GM12873 (cell line): ENCODE results near the gene TBCK.

Source experiments
- TF ChIP-seq, protein P1 (sequence below): IDR thresholded peaks from 2 replicates; pipeline ENCODE4 v1.5.1; 2012; ENCODE audit warnings: low read depth, mild to moderate bottlenecking, moderate library complexity, low read length, control low read depth; ENCODE audit not compliant: insufficient read depth; ENCODE audit errors: missing control alignments

TBCK gene

DNA sequence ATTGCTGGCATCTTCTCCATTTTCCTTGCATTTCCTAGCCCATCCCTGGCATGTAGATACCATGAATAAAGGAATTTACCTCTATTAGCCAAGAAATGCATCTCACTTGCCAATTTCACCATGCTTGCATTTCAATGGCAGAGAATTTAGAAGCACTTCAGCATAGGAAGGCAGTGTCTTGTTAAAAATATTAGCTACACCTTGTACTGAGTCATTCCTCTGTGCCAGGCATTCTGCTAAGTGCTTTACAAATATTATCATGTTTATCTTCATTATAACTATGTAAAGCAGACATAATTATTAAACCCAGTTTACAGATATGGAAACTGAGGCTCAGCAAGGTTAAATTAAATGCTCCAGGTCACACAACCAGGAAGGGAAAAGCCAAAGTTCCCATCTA lies 282.5 kb downstream of the TBCK start:
- TF ChIP-seq, protein P1, sequence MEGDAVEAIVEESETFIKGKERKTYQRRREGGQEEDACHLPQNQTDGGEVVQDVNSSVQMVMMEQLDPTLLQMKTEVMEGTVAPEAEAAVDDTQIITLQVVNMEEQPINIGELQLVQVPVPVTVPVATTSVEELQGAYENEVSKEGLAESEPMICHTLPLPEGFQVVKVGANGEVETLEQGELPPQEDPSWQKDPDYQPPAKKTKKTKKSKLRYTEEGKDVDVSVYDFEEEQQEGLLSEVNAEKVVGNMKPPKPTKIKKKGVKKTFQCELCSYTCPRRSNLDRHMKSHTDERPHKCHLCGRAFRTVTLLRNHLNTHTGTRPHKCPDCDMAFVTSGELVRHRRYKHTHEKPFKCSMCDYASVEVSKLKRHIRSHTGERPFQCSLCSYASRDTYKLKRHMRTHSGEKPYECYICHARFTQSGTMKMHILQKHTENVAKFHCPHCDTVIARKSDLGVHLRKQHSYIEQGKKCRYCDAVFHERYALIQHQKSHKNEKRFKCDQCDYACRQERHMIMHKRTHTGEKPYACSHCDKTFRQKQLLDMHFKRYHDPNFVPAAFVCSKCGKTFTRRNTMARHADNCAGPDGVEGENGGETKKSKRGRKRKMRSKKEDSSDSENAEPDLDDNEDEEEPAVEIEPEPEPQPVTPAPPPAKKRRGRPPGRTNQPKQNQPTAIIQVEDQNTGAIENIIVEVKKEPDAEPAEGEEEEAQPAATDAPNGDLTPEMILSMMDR, result no peak

DNA sequence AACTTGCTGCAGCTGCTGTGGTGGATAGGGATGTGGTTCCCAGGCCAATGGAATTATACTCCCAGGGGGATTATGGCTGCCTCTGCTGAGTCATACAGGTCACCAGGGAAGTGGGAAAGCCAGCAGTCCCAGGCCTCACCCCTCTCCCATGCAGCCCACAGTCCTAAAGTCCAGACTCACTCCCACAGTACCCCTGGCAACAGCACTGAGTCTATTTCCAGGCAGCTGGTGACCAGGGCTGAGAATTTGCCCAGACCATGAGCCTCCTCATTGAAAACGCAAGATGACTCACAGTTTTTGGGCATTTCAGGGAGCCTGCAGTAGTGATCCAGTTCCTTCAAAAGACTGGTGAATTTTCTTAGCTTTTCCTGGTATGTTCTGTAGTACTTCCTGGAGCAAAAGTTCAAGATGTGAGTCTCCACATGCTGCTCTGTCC lies 283.1 kb downstream of the TBCK start:
- TF ChIP-seq, protein P1, result no peak

DNA sequence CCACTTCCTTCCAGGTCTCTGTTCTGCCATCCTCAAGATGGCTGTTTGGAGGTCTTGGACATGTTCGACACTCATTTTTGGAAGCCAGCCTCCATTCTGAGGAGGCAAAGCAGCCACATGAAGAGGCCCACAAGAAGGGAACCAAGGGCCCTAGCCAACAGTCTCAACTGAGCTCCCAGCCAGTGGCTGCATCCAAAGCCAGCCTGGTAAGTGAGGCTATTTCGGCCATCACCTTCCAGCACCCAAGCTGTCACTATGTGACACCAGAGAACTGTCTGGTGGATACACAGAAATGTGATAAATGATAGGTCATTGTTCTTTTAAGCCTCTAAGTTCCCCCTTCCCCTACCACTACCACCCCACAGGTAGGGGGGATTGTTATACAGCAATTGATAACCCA lies 293.6 kb downstream of the TBCK start:
- TF ChIP-seq, protein P1, result no peak

DNA sequence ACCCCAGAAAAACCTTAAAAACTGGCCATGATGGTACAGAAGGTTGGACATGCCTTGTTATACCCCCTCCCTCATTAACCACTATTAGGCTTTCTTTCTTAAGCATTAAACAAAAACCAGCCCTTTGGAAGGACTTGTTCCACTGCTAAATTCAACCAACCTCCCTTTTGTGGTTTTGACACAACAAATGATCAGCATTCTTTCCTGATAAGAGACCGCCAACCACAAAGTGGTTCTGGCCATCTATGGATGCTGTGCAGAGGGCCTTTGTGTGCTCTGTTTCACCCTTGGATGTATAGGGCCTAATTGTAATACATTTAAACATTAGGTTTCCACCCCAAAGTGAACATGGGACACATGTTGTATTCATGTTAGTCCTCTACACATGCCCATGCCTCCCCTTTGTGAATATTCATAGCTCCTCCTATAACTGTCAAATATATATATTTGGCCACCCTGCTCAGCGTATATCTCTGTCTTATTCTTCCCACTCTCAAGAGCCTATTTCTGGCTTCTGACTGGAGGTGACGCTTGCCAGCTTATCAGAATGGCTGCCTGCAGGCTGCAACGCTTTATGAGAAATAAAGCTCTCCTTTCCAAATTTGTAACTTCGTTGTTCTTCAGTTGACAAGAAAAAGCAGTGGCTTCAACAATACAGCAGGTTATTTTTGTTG lies 294.1 kb downstream of the TBCK start:
- TF ChIP-seq, protein P1, result no peak

DNA sequence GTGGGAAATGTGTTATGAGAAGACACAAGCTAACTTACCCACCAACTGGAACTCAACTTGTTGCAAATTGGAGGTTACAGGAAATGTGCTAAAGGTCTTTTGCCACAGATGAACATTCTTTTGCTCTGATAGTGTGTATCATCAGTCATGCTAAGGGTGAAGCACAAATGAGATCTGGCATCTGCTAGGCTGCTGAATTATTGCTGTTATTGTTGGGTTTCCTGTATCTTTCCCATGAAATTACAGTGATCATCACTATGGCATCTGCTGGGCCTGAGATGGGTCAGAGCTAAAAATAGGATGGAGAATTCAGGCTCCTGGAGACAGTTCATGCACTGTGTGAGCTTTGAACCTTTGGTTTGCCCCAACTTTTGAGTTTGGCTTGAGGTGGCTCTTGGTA lies 296.2 kb downstream of the TBCK start:
- TF ChIP-seq, protein P1, result no peak

DNA sequence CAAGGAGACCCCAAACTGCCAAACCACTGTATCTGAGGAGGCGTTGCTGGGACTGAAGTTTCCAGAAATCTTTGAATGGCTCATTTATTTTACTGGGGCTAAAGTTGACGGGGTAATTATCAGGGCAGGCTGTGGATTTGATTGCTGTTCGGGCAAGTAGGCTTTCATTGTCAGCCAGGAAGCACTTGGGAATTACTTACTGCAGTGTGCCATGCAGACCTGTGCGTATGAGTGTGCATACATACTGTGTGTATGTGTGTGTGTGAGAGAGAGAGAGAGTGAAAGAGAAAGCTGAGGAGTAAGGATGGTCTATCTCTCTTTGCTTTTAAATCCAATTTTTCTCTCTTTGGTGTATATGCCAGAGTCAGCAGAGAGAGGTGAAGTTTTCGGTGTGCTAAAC lies 298.0 kb downstream of the TBCK start:
- TF ChIP-seq, protein P1, result no peak

DNA sequence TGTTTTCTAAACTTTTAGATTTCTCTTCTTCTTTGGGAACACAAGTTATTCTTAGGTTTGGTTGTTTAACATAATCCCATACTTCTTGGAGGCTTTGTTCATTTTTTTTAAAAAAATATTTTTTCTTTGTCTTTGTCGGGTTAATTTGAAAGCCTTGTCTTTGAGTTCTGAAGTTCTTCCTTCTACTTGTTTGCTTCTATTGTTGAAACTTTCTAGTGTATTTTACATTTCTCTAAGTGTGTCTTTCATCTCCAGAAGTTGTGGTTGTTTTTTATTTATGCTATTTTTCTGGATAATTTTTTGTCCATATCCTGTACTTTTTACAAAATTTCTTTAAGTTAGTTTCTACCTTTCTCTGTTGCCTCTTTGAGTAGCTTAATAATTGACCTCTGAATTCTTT lies 304.6 kb downstream of the TBCK start:
- TF ChIP-seq, protein P1, result no peak

DNA sequence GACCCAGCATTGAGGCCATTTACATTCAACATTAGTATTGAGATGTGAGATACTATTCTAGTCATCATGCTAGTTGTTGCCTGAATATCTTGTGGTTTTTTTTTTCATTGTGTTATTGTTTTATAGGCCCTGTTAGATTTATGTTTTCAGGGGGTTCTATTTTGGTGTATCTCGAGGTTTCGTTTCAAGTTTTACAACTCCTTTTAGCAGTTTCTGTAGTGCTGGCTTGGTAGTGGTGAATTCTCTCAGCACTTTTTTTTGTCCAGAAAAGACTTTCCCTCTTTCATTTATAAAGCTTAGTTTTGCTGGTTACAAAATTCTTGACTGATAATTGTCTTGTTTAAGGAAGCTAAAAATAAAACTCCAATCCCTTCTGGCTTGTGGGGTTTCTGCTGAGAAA lies 305.2 kb downstream of the TBCK start:
- TF ChIP-seq, protein P1, result no peak
